Erythroblast (primary cell): ENCODE data around the gene RPLP1.

Experiments
- GATA1 ChIP-seq: IDR thresholded peaks from 2 replicates; pipeline ENCODE4 v1.6.1; 2011; ENCODE audit warnings: low read depth, mild to moderate bottlenecking, control low read depth, low read length, moderate library complexity
- POLR2A ChIP-seq: IDR thresholded peaks from 2 replicates; pipeline ENCODE4 v1.6.1; 2011; ENCODE audit warnings: mild to moderate bottlenecking, low read length

DNA sequence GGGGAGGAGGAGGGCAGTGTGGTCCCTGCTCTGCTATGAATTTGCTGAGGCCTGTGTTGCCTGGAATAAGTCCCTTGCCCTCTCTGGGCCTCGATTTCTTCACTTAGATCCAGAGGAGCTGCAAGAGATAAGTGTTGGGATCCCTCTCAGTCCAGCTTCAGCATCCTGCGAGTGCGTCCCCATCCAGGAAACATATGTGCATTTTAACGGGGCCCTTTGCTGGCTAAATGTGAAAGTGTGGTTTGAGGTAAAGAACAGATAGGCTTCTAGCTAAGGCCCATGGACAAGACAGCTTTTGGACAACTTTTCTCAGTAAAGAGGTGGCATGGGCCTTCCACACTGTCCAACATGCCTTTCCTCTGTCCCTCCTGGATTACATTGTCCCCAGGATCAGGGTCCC, 26.5 kb downstream of the RPLP1 start:
- TF ChIP-seq POLR2A (no peak), GATA1 (no peak)
